Stimulated activated naive CD4-positive, alpha-beta T cell (primary cell): ENCODE data around the gene ATP6V0A4.

Experiments used
- DNase-seq, 6 experiments: peaks; one replicate each; lab custom pipeline; 2025; lab: John Stamatoyannopoulos, UW

Gene ATP6V0A4

DNA sequence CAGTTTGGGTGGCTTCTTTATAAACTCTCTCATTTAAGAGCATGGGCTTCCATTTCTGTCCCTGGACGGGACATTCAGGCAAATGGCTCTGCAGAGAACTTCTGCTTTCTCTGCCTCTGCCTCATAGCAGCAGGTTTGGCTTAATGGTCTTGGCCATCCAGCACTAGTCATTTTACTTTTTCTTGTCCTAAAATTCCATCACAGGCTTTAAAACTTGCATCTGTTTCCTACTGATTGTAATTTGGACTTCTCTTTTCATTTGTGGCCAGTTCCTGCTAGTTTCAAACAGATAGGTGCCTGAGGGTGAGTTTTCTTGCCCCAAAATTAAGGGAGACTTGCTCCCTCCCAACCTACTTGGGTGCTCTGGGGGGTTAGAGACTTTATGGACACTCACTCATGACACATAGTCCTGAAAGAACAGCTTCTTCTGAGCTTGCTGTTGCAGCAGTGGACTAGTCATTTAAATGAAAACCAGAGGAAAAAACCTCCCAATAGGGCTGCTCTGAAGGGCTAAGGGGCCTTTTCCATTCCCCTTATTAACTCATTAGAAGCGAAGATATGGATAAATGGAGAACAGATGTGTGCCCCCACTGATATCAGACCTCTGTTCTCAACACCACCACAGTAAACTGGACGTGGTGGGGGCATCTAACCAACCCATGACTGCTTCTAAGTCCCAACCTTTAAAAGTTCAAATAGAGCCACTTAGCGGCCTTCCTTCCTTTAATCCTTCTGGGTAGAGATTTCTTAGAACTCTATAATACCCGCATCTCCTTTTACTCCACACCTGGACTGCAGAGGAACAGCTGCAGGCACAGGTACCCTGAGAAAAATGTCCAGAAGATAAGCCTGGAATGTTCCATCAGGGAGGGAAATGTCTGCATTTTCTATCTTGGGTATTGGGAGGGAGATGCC, 135.7 kb downstream of the ATP6V0A4 start:
- DNase-seq = no peak

DNA sequence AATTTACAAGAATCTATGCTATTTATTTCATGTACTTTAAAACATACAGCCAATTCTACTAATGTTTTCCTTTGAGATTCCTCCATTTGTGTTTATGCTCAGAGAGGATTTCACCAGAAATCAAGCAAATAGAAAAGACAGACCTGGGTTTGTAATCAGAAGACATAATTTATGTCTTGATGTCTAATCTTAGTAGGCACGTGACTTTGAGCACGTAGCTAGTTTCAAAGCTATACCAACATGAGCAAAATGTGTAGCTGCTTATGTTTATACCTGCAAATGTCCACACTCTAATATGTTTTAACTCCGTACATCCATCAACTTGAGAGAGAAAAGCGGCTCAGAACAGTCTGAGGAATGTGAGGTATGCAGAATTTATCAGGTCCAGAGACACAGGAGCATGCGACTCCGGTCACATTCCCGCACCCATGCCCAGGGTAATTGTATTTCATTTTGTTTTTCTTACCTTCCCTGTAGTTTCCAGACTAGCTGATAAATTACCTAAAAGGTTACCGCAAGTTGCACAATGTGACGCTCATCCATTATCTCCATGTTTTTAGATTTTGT, 136.8 kb downstream of the ATP6V0A4 start:
- DNase-seq = no peak

DNA sequence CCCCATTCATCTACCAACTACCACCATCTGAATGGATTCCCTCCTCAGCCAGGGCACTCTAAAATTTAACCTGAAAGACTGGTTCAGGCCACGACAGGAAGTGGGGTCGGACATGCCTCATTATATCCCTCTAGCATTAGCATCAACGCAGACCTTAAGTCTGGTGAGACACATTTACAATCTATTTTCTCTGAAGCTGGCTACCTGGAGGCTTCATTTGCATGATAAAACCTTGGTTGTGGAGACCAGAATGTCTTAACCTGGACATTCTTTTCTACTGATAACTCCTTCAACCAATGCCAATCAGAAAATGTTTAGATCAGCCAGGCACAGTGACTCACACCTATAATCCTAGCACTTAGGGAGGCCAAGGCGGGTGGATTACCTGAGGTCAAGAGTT, 139.1 kb downstream of the ATP6V0A4 start:
- no peak for DNase-seq

DNA sequence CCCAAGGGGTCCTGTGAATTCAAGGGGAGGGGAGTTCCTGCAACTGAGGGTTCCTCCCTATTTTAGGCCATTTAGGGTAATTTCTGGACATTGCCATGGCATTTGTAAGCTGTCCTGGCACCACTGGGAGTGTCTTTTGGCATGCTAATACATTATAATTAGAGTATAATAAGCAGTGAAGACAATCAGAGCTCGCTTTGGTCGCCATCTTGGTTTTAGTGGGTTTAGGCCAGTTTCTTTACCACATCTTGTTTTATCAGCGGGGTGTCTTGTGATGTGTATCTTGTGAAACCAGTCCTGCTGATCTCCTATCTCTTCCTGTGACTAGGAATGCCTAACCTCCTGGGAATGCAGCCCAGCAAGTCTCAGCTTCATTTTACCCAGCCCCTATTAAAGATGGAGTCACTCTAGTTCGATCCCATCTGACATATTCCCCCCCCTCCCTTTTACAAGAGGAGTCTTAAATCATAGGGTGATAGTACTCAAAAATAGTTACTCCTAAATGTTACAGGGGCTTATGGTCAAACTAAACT, 140.1 kb downstream of the ATP6V0A4 start:
- DNase-seq = no peak

DNA sequence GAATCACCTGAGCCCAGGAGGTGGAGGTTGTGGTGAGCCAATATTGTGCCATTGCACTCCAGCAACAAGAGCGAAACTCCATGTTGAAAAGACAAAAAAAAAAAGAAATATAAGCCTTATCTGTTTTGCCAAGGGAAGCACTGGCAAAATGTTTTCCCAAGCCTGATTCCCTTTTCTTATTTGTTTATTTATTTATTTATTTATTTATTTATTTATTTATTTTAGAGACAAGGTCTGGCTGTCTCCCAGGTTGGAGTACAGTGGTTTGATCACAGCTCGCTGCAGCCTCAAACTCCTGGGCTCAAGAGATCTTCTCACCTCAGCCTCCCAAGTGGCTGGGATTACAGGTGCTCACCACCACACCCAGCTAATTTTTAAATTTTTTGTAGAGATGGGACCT, 141.0 kb downstream of the ATP6V0A4 start:
- no peak for DNase-seq
